ENCODE data around the gene SMS.

DNA sequence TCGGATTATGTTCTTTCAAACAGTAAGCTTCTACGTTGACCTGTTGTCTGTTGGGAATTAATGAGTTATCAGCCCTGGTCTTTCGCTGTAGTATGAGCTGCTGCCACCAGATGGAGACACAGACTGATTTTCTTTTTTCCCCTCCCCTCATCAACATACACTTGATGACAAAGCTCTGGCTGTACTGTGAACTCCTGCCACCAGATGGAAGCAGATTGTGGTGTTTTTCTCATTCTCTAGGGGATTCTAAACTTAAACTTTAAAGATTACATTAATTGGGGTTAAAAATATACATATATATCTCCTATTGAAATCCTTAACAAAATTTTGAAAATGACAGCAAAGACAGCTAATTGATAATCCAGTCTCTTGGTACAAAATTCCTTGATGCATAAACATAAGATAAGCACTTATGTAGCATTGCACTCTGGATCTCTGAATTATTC is 44.8 kb downstream of the SMS start:
- no peak for TF ChIP-seq POLR2A (IDR thresholded peaks at IDR 0.05)
- TF ChIP-seq, protein P1, sequence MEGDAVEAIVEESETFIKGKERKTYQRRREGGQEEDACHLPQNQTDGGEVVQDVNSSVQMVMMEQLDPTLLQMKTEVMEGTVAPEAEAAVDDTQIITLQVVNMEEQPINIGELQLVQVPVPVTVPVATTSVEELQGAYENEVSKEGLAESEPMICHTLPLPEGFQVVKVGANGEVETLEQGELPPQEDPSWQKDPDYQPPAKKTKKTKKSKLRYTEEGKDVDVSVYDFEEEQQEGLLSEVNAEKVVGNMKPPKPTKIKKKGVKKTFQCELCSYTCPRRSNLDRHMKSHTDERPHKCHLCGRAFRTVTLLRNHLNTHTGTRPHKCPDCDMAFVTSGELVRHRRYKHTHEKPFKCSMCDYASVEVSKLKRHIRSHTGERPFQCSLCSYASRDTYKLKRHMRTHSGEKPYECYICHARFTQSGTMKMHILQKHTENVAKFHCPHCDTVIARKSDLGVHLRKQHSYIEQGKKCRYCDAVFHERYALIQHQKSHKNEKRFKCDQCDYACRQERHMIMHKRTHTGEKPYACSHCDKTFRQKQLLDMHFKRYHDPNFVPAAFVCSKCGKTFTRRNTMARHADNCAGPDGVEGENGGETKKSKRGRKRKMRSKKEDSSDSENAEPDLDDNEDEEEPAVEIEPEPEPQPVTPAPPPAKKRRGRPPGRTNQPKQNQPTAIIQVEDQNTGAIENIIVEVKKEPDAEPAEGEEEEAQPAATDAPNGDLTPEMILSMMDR (IDR thresholded peaks at IDR 0.05) = peak; percentile 46 to 81 (median 80)
